GM21390 (cell line): ENCODE results near the gene ACKR2.

Experiments
- ATAC-seq: cut with Tn5 transposase; IDR thresholded peaks from one replicate; pipeline ENCODE4 v1.9.1; 2021; ENCODE audit not compliant: unreplicated experiment

The ACKR2 gene, protein sequence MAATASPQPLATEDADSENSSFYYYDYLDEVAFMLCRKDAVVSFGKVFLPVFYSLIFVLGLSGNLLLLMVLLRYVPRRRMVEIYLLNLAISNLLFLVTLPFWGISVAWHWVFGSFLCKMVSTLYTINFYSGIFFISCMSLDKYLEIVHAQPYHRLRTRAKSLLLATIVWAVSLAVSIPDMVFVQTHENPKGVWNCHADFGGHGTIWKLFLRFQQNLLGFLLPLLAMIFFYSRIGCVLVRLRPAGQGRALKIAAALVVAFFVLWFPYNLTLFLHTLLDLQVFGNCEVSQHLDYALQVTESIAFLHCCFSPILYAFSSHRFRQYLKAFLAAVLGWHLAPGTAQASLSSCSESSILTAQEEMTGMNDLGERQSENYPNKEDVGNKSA

GRCh38 chr3:42809202-42809601 lies at the start of gene ACKR2:
Gene ACKR2 (plus strand): TSS chr3:42809445. CDS start chr3:42864503, 55,058 bp downstream.
- ATAC-seq, result no peak

DNA sequence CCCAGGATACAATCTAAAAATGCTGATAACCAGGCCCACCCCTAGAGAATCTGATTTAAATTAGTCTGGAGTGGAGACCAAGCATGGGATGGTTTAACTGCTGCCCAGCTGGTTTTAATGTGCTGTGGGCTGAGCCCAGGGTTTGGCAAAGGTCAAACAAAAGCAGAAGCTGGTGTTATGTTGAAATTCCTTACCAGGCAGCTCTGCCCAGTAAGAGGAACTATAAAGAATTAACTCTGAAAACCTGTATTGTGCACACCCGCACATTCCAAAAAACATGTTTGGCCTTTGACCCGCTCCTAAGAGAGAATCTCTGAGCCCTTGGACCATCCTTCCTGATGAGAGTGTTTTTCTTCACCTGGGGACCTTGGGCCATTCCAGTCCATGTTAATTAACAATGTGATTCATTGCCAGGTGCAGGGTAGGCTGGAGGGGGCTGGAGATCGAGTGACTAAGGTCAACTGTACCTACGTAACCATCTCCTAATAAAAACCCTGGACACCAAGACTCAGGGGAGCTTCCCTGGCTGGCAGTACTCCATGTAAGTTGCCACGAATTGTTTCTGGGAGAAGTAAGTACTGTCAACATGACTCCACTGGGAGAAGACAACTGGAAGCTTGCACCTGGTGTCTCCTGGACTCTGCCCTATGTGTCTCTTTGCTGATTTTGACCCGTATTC lies 47.1 kb upstream of the ACKR2 start:
- ATAC-seq, result no peak

- no peak for ATAC-seq
Measured at GRCh38 chr3:42763021-42763420, 46.2 kb upstream of the ACKR2 start.

- ATAC-seq, result no peak
Measured at GRCh38 chr3:42764115-42764514, 45.1 kb upstream of the ACKR2 start.

- ATAC-seq, result no peak
Measured at GRCh38 chr3:42764561-42765295, 44.5 kb upstream of the ACKR2 start.

GRCh38 chr3:42769477-42770131 lies 39.6 kb upstream of the ACKR2 start:
- ATAC-seq, result no peak

- ATAC-seq, result no peak
Measured at GRCh38 chr3:42771271-42771670, 38.0 kb upstream of the ACKR2 start.

DNA sequence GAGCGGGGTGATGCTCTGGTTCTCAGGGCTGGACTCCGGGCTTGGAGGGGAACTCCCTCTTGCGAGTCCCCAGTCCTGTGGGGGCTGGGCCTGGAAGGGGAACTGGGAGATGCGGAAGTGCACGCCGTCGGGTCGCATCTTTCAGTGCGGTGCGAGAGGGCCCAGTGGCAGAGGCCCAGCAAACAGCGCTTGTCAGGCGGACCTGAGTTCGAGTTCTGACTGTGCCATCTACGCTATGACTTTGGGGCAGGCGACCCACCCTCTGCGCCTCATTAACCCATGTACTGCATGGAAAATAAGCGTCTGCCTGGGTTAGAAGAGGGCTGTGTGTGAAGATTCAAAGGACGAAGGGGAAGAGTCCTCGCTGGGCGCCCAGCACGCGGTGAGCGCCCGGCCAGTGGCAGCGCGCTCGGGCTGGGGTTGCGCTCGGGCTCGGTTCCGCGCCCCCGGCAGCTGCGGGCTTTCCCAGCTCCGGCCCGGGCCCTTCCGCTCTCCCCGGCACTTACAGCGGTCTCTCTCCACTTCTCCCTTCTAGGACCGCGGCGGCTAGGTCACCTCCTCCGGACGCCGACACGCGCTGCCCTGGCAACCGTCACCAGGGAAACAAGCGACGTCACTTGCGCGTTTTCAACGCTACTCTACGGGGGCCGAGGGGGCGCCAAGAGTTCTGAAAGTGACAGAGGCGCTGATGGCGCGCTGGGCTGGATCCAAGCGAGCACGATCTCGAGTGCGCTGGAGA lies 36.4 kb upstream of the ACKR2 start, which contains the start of gene CCDC13:
CCDC13 (minus strand) TSS at position 584 of the 739 bp plus-strand sequence. CDS start 14,908 bp downstream, outside the sequence.
- ATAC-seq, result peak; percentile 98

DNA sequence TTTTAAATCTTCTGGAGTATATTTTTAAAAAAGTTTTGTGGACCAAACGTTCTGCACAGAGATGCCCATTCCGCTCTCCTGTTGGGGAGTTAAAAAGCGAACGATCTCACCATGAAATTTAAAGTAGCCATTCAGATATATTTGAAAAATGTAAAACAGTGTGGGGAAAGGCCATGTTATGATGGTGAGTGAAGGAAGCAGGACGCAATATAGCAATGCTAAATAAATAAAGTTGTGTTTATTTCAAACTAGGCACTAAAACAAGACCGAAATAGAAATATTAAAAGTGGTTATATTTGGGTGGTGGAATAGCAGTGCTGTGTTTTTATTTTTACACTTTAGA lies 35.9 kb upstream of the ACKR2 start:
- ATAC-seq, result no peak

DNA sequence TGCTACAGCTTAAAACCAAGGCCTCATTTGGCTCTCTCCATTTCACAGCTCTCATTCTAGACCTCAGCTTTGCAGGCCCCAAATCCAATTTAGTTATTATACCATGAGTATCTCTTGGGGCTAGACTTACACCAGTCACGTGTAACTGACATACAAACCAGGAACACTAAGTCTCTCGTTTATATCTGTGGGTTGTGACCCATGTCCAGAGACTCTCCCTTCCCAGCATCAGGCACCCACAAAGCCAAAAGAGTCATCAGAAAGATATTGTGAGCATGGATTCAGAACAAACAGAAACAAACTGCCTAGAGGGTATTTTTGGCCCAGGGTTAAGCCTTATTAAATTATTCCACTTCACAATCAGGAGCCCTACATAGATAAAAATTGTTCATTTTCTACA lies 30.6 kb upstream of the ACKR2 start:
- ATAC-seq, result no peak

- no peak for ATAC-seq
Measured at GRCh38 chr3:42780398-42780797, 28.8 kb upstream of the ACKR2 start.

GRCh38 chr3:42780892-42781700 lies 28.1 kb upstream of the ACKR2 start:
- ATAC-seq, result no peak

- ATAC-seq, result no peak
Measured at GRCh38 chr3:42786212-42786611, 23.0 kb upstream of the ACKR2 start.

DNA sequence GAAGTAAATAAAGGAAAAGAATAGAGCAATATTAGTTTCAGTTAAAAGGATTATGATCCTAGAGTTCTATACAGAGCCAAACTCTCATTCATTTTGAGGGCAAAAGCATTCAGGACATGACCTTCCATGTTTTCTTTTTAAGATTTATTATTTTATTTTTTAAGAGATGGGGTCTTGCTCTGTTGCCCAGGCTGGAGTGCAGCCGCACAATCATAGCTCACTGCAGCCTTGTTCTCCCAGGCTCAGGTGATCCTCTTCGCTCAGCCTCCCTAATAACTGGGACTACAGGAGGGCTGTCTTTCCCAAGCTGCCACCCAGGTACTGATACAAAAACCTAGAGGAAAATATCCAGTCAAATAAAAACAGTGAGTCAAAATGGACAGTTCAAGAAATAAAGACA lies 22.6 kb upstream of the ACKR2 start:
- no peak for ATAC-seq

- ATAC-seq, result no peak
Measured at GRCh38 chr3:42790714-42791229, 18.5 kb upstream of the ACKR2 start.

GRCh38 chr3:42795621-42796181 lies 13.5 kb upstream of the ACKR2 start:
- no peak for ATAC-seq

- ATAC-seq, result no peak
Measured at GRCh38 chr3:42796332-42796885, 12.8 kb upstream of the ACKR2 start.

- ATAC-seq, result no peak
Measured at GRCh38 chr3:42799376-42799775, 9.9 kb upstream of the ACKR2 start.

DNA sequence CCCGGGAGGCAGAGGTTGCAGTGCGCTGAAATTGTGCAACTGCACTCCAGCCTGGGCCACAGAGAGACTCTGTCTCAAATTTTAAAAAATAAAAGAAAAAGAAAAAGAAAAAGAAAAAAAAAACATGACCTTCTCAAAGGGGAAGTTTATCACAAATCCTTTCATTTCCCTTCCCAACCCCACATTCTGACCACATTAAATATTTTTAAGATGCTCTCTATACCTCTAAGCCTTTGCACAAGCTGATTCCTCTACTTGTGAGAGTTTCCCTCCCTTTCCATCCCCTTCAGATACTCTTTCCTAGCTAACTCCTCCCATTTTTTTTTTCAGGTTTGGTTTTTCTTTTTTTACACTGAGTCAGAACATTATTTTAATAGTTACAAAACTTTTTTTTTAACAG lies 9.0 kb upstream of the ACKR2 start:
- ATAC-seq, result no peak
